Fibroblast of pulmonary artery (primary cell): Measurements from ENCODE around the gene CALHM1.

ENCODE experiments used
- DNase-seq: peaks from one replicate; pipeline ENCODE4 v3.0.0-alpha.2; 2010; ENCODE audit warnings: low read depth
- H3K4me3 ChIP-seq: replicated peaks from 2 replicates; pipeline ENCODE4 v1.5.1; 2011; ENCODE audit warnings: low read depth, mild to moderate bottlenecking, control low read depth, low read length, moderate library complexity
- CTCF ChIP-seq: IDR thresholded peaks from 2 replicates; pipeline ENCODE4 v1.5.1; 2011; ENCODE audit warnings: mild to moderate bottlenecking, control low read depth, low read length, inconsistent platforms; ENCODE audit errors: missing control alignments

Gene CALHM1

GRCh38 chr10:103454026-103454425 lies 4.7 kb downstream of the CALHM1 start:
- no peak for TF ChIP-seq CTCF
- no peak overlapping the region for H3K4me3 ChIP-seq
- no peak for DNase-seq

- peak overlapping the region; percentile 74 for H3K4me3 ChIP-seq
- no peak for DNase-seq
- TF ChIP-seq CTCF, result no peak
Observed at GRCh38 chr10:103452506-103453230, 6.0 kb downstream of the CALHM1 start.

- peak within 1 kb of the TSS; percentile 74 for H3K4me3 ChIP-seq
- TF ChIP-seq CTCF, result no peak
- DNase-seq, result peak; percentile 57
Observed at GRCh38 chr10:103451831-103452505, 6.7 kb downstream of the CALHM1 start, which contains the start of gene CALHM2. TSS of gene CALHM2 (minus strand) at chr10:103452370. CDS start at chr10:103449941, 2,429 bp downstream.

- H3K4me3 ChIP-seq, result peak overlapping the region; percentile 74
- no peak for TF ChIP-seq CTCF
- DNase-seq, result peak; percentile 42
Observed at GRCh38 chr10:103451091-103451813, 7.4 kb downstream of the CALHM1 start.

GRCh38 chr10:103450201-103450695 lies 8.5 kb downstream of the CALHM1 start:
- H3K4me3 ChIP-seq, result peak overlapping the region; percentile 74
- TF ChIP-seq CTCF, result no peak
- DNase-seq, result no peak

- H3K4me3 ChIP-seq, result peak overlapping the region; percentile 10
- no peak for TF ChIP-seq CTCF
- no peak for DNase-seq
Observed at GRCh38 chr10:103449208-103450144, 9.2 kb downstream of the CALHM1 start.
